ENCODE results near the gene HRC.

The HRC gene

DNA sequence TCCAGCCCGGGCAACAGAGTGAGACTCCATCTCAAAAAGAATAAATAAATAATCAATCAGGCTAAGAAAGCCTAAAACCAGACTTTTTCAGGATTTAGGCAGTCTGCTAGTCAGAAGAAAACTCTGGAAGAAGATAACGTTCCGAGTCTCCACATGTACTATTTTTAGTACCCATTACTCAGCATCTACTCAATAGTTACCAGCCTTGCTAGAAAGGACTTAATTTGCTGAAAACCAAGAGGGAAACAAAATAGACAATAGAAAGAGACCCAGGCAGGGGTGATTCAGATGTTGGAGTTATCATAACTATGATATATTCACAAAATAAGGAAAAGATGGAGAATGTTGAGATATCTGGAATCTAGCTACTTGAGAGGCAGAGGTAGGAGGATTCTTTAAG is 44.6 kb downstream of the HRC start:
- H3K9me3 ChIP-seq (replicated peaks in 1 of 2; ENCODE audit: control insufficient read depth in 2 of 2, insufficient read depth in 1 of 2, low read depth in 1 of 2, low read length in 2 of 2) = no peaks in the 10 kb centered on the region
- no peak overlapping the region for H4K91ac ChIP-seq (ENCODE audit: low read depth, low read length, poor library complexity)
- H3K4ac ChIP-seq (ENCODE audit: low read length) = no peak overlapping the region
- no peak overlapping the region for H3K4me3 ChIP-seq (ENCODE audit: low read length in 2 of 2)
- no peak overlapping the region for H2BK12ac ChIP-seq (ENCODE audit: low read length)
- peaks cover 7% of the 10 kb centered on the region for H3K79me1 ChIP-seq (ENCODE audit: low read depth, low read length)
- H3K9ac ChIP-seq (ENCODE audit: low read depth, low read length, poor library complexity) = no peak overlapping the region
- no peak overlapping the region for H3K23ac ChIP-seq (ENCODE audit: low read depth, low read length, poor library complexity)
- H2BK120ac ChIP-seq (ENCODE audit: low read depth, low read length) = no peak overlapping the region
- peaks cover 0 to 2% (median 0%) of the 10 kb centered on the region in 3 experiments for H3K27me3 ChIP-seq (ENCODE audit: control insufficient read depth in 3 of 3, insufficient read depth in 3 of 3, low read depth in 1 of 3, low read length in 3 of 3)
- no peak overlapping the region for H2BK15ac ChIP-seq (ENCODE audit: low read length)
- H3K27ac ChIP-seq (replicated peaks; ENCODE audit: low read length) = no peak overlapping the region
- no peak overlapping the region for H4K8ac ChIP-seq (ENCODE audit: low read depth, low read length)
- peaks cover 7% of the 10 kb centered on the region in 2 donors for H3K4me1 ChIP-seq (ENCODE audit: control insufficient read depth in 2 of 2, insufficient read depth in 1 of 2, low read depth in 1 of 2, low read length in 2 of 2)
- no CpG with 5 or more reads among the region's 3 CpGs for WGBS, 2 donors (ENCODE audit: extremely low coverage in 2 of 2, insufficient read length in 2 of 2, insufficient replicate concordance in 1 of 2)
- no peak overlapping the region for H2AK5ac ChIP-seq (ENCODE audit: low read depth, low read length)
- no peak for DNase-seq (ENCODE audit: low spot score)
- no peak overlapping the region for H3K18ac ChIP-seq (ENCODE audit: low read length)
- peaks cover 35 to 45% of the 10 kb centered on the region in 2 donors for H3K36me3 ChIP-seq (replicated peaks in 1 of 2; ENCODE audit: control insufficient read depth in 2 of 2, insufficient read depth in 2 of 2, low read length in 2 of 2)
- no peak overlapping the region for H2BK5ac ChIP-seq (ENCODE audit: low read length)
- H2AFZ ChIP-seq (ENCODE audit: low read length) = no peak overlapping the region
- H3K14ac ChIP-seq (ENCODE audit: low read length) = no peak overlapping the region
- no peak overlapping the region for H3K4me2 ChIP-seq (ENCODE audit: insufficient read depth, low read length, poor library complexity, severe bottlenecking)

- H3K4me1 ChIP-seq (ENCODE audit: control insufficient read depth in 2 of 2, insufficient read depth in 1 of 2, low read depth in 1 of 2, low read length in 2 of 2) = peaks cover 2 to 5% of the 10 kb centered on the region in 2 donors
- no peak overlapping the region for H3K4me2 ChIP-seq (ENCODE audit: insufficient read depth, low read length, poor library complexity, severe bottlenecking)
- no peak overlapping the region for H3K18ac ChIP-seq (ENCODE audit: low read length)
- H3K9ac ChIP-seq (ENCODE audit: low read depth, low read length, poor library complexity) = no peak overlapping the region
- WGBS, 2 donors (ENCODE audit: extremely low coverage in 2 of 2, insufficient read length in 2 of 2, insufficient replicate concordance in 1 of 2) = no CpG with 5 or more reads among the region's 8 CpGs
- no peak overlapping the region for H3K23ac ChIP-seq (ENCODE audit: low read depth, low read length, poor library complexity)
- peaks cover 0 to 2% (median 0%) of the 10 kb centered on the region in 3 experiments for H3K27me3 ChIP-seq (ENCODE audit: control insufficient read depth in 3 of 3, insufficient read depth in 3 of 3, low read depth in 1 of 3, low read length in 3 of 3)
- DNase-seq (ENCODE audit: low spot score) = no peak
- H2BK15ac ChIP-seq (ENCODE audit: low read length) = no peak overlapping the region
- no peak overlapping the region for H4K91ac ChIP-seq (ENCODE audit: low read depth, low read length, poor library complexity)
- no peak overlapping the region for H3K4me3 ChIP-seq (ENCODE audit: low read length in 2 of 2)
- H3K4ac ChIP-seq (ENCODE audit: low read length) = no peak overlapping the region
- H2AFZ ChIP-seq (ENCODE audit: low read length) = no peak overlapping the region
- no peak overlapping the region for H2AK5ac ChIP-seq (ENCODE audit: low read depth, low read length)
- peaks cover 41 to 53% of the 10 kb centered on the region in 2 donors for H3K36me3 ChIP-seq (replicated peaks in 1 of 2; ENCODE audit: control insufficient read depth in 2 of 2, insufficient read depth in 2 of 2, low read length in 2 of 2)
- H3K79me1 ChIP-seq (ENCODE audit: low read depth, low read length) = peaks cover 7% of the 10 kb centered on the region
- no peak overlapping the region for H2BK120ac ChIP-seq (ENCODE audit: low read depth, low read length)
- H3K9me3 ChIP-seq (replicated peaks in 1 of 2; ENCODE audit: control insufficient read depth in 2 of 2, insufficient read depth in 1 of 2, low read depth in 1 of 2, low read length in 2 of 2) = no peaks in the 10 kb centered on the region
- H3K27ac ChIP-seq (replicated peaks; ENCODE audit: low read length) = no peak overlapping the region
- H2BK5ac ChIP-seq (ENCODE audit: low read length) = no peak overlapping the region
- no peak overlapping the region for H2BK12ac ChIP-seq (ENCODE audit: low read length)
- no peak overlapping the region for H3K14ac ChIP-seq (ENCODE audit: low read length)
- H4K8ac ChIP-seq (ENCODE audit: low read depth, low read length) = no peak overlapping the region
These were observed 45.5 kb downstream of the HRC start for GRCh38 chr19:49109569-49110233.

- no peak overlapping the region for H3K4me2 ChIP-seq (ENCODE audit: insufficient read depth, low read length, poor library complexity, severe bottlenecking)
- WGBS, 2 donors (ENCODE audit: extremely low coverage in 2 of 2, insufficient read length in 2 of 2, insufficient replicate concordance in 1 of 2) = no CpG with 5 or more reads among the region's 5 CpGs
These were observed 46.1 kb downstream of the HRC start for GRCh38 chr19:49109051-49109450.

DNA sequence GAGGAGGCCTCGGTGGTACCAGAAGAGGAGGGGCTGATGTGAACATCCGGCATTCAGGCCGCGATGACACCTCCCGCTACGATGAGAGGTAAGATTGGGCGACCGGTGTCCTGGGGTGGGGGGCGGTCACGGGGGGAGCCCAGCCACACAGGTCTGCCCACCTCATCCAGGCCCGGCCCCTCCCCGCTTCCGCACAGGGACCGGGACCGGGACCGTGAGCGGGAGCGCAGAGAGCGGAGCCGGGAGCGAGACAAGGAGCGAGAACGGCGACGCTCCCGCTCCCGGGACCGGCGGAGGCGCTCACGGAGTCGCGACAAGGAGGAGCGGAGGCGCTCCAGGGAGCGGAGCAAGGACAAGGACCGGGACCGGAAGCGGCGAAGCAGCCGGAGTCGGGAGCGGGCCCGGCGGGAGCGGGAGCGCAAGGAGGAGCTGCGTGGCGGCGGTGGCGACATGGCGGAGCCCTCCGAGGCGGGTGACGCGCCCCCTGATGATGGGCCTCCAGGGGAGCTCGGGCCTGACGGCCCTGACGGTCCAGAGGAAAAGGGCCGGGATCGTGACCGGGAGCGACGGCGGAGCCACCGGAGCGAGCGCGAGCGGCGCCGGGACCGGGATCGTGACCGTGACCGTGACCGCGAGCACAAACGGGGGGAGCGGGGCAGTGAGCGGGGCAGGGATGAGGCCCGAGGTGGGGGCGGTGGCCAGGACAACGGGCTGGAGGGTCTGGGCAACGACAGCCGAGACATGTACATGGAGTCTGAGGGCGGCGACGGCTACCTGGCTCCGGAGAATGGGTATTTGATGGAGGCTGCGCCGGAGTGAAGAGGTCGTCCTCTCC is 47.4 kb downstream of the HRC start:
- Histone ChIP-seq H3K4me2 (ENCODE audit: insufficient read depth, low read length, poor library complexity, severe bottlenecking) (no peak overlapping the region), H2BK12ac (ENCODE audit: low read length) (no peak overlapping the region), H3K14ac (ENCODE audit: low read length) (peak overlapping the region; percentile 63), H3K4me3 (ENCODE audit: low read length in 2 of 2) (no peak overlapping the region), H4K91ac (ENCODE audit: low read depth, low read length, poor library complexity) (no peak overlapping the region), H3K4me1 (ENCODE audit: control insufficient read depth in 2 of 2, insufficient read depth in 1 of 2, low read depth in 1 of 2, low read length in 2 of 2) (no peaks in the 10 kb centered on the region), H3K27me3 (ENCODE audit: control insufficient read depth in 3 of 3, insufficient read depth in 3 of 3, low read depth in 1 of 3, low read length in 3 of 3) (no peaks in the 10 kb centered on the region), H3K4ac (ENCODE audit: low read length) (no peak overlapping the region), H3K18ac (ENCODE audit: low read length) (no peak overlapping the region), H2AFZ (ENCODE audit: low read length) (no peak overlapping the region), H3K9me3 (replicated peaks in 1 of 2; ENCODE audit: control insufficient read depth in 2 of 2, insufficient read depth in 1 of 2, low read depth in 1 of 2, low read length in 2 of 2) (no peaks in the 10 kb centered on the region), H2BK120ac (ENCODE audit: low read depth, low read length) (no peak overlapping the region), H4K8ac (ENCODE audit: low read depth, low read length) (no peak overlapping the region), H2BK5ac (ENCODE audit: low read length) (no peak overlapping the region), H2AK5ac (ENCODE audit: low read depth, low read length) (peak overlapping the region; percentile 21), H2BK15ac (ENCODE audit: low read length) (no peak overlapping the region), H3K9ac (ENCODE audit: low read depth, low read length, poor library complexity) (no peak overlapping the region), H3K36me3 (replicated peaks in 1 of 2; ENCODE audit: control insufficient read depth in 2 of 2, insufficient read depth in 2 of 2, low read length in 2 of 2) (peaks cover 48 to 71% of the 10 kb centered on the region in 2 donors), H3K79me1 (ENCODE audit: low read depth, low read length) (peaks cover 10% of the 10 kb centered on the region), H3K27ac (replicated peaks; ENCODE audit: low read length) (no peak overlapping the region), H3K23ac (ENCODE audit: low read depth, low read length, poor library complexity) (peak overlapping the region; percentile 76)
- no peak for DNase-seq (ENCODE audit: low spot score)
- WGBS, 2 donors (ENCODE audit: extremely low coverage in 2 of 2, insufficient read length in 2 of 2, insufficient replicate concordance in 1 of 2) = no CpG with 5 or more reads among the region's 93 CpGs

More at GRCh38 chr19:49109051-49109450, 46.1 kb downstream of the HRC start:
- Histone ChIP-seq H3K36me3 (replicated peaks in 1 of 2; ENCODE audit: control insufficient read depth in 2 of 2, insufficient read depth in 2 of 2, low read length in 2 of 2) (peaks cover 42 to 60% of the 10 kb centered on the region in 2 donors), H3K4me1 (ENCODE audit: control insufficient read depth in 2 of 2, insufficient read depth in 1 of 2, low read depth in 1 of 2, low read length in 2 of 2) (peaks cover 0 to 5% of the 10 kb centered on the region in 2 donors), H2AK5ac (ENCODE audit: low read depth, low read length) (no peak overlapping the region), H3K9me3 (replicated peaks in 1 of 2; ENCODE audit: control insufficient read depth in 2 of 2, insufficient read depth in 1 of 2, low read depth in 1 of 2, low read length in 2 of 2) (no peaks in the 10 kb centered on the region), H3K18ac (ENCODE audit: low read length) (no peak overlapping the region), H3K23ac (ENCODE audit: low read depth, low read length, poor library complexity) (no peak overlapping the region), H2BK120ac (ENCODE audit: low read depth, low read length) (no peak overlapping the region), H2BK5ac (ENCODE audit: low read length) (no peak overlapping the region), H4K8ac (ENCODE audit: low read depth, low read length) (no peak overlapping the region), H3K4ac (ENCODE audit: low read length) (no peak overlapping the region), H3K79me1 (ENCODE audit: low read depth, low read length) (peaks cover 7% of the 10 kb centered on the region), H3K14ac (ENCODE audit: low read length) (no peak overlapping the region), H2AFZ (ENCODE audit: low read length) (no peak overlapping the region), H3K27ac (replicated peaks; ENCODE audit: low read length) (no peak overlapping the region), H4K91ac (ENCODE audit: low read depth, low read length, poor library complexity) (no peak overlapping the region), H3K4me3 (ENCODE audit: low read length in 2 of 2) (no peak overlapping the region), H2BK12ac (ENCODE audit: low read length) (no peak overlapping the region), H3K27me3 (ENCODE audit: control insufficient read depth in 3 of 3, insufficient read depth in 3 of 3, low read depth in 1 of 3, low read length in 3 of 3) (peaks cover 0 to 2% (median 0%) of the 10 kb centered on the region in 3 experiments), H3K9ac (ENCODE audit: low read depth, low read length, poor library complexity) (peak overlapping the region; percentile 12), H2BK15ac (ENCODE audit: low read length) (no peak overlapping the region)
- DNase-seq (ENCODE audit: low spot score) = no peak

Data from neuronal stem cell (in vitro differentiated cells).